Skin of body (tissue), 2 donors: Measurements from ENCODE around the gene PMF1. TPM values are rescaled to one million over a fixed set of nuclear protein-coding genes. Genes with fewer than 3 reads are reported as not detected.
A peak's percentile ranks its signal among the peaks of the same experiment; 100 is the strongest.
"Not testable (repeated sequence)": the region's sequence is repeated elsewhere in the genome, so short reads cannot be mapped to it uniquely, and the experiment has no call there.

Source experiments
- DNase-seq: peaks from one replicate; lab custom pipeline; 2025; lab: John Stamatoyannopoulos, UW
- total RNA-seq: library from RNA; depleted of rRNA; stranded (reverse); fragments of >200 nt; gene quantifications from one replicate; pipeline ENCODE4 v1.2.3, GENCODE V29; 2014

The PMF1 gene, protein sequence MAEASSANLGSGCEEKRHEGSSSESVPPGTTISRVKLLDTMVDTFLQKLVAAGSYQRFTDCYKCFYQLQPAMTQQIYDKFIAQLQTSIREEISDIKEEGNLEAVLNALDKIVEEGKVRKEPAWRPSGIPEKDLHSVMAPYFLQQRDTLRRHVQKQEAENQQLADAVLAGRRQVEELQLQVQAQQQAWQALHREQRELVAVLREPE
- 33.9 TPM for total RNA-seq

DNA sequence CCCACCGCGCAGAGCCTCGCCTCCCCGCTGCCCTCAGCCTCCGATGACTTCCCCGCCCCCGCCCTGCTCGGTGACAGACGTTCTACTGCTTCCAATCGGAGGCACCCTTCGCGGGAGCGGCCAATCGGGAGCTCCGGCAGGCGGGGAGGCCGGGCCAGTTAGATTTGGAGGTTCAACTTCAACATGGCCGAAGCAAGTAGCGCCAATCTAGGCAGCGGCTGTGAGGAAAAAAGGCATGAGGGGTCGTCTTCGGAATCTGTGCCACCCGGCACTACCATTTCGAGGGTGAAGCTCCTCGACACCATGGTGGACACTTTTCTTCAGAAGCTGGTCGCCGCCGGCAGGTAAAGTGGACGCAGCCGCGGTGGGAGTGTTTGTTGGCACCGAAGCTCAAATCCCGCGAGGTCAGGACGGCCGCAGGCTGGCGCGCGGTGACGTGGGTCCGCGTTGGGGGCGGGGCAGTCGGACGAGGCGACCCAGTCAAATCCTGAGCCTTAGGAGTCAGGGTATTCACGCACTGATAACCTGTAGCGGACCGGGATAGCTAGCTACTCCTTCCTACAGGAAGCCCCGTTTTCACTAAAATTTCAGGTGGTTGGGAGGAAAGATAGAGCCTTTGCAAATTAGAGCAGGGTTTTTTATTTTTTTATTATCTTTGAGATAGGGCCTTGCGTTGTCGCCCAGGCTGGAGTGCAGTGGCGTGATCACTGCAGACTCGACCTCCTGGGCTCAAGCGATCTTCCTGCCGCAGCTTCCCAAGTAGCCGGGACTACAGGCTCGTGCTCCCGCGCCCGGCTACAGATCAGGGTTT lies at the start of gene PMF1:
PMF1 (plus strand) TSS at position 175 of the 811 bp plus-strand sequence; CDS start at position 184, 9 bp downstream.
- peak; percentile 96 for DNase-seq

DNA sequence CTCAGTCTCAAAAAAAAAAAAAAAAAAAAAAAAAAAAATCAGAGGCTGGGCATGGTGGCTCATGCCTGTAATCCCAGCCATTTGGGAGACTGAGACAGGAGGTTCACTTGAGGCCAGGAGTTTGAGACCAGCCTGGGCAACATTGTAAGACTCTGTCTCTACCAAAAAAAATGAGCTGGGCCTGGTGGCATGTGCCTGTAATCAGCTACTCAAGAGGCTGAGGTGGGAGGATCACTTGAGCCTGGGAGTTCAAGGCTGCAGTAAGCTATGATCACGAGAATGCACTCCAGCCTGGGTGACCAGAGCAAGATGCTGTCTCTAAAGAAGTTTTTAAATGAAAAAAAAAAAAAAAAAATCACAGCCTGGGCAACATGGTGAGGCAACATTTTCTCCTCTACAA lies 49.1 kb upstream of the PMF1 start:
- DNase-seq = no peak

DNA sequence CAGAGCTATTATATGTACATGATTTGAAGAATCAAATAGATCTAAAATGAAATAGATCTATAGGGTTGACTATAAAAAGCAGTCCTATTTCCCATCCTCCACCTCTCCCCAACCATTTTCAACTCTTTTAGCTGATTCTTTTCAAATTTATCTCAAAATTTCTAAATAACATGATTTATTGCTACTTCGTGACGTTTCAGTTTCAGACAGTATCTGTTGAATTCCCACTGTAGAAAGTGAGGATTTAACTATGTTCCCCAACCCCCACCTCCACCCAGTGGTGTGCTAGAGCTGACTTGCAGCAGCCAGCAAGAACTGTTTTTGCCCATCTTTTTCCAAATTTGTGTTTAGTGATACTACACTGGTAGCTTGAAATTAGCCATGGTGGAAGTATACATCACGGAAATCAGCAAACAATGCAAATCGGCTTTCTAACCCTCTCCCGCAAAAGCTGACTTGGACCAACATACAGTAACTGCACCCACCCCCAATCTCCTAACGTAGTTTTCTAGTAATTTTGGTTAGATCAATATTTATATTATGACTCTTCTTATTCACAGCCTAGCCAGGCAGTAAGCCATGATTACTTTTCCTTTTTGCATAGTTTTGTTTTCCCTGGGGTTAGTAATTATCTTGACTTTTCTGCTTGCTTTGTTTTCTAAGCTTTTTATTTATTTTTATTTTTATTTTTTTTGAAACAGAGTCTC lies 48.5 kb upstream of the PMF1 start:
- DNase-seq = no peak

DNA sequence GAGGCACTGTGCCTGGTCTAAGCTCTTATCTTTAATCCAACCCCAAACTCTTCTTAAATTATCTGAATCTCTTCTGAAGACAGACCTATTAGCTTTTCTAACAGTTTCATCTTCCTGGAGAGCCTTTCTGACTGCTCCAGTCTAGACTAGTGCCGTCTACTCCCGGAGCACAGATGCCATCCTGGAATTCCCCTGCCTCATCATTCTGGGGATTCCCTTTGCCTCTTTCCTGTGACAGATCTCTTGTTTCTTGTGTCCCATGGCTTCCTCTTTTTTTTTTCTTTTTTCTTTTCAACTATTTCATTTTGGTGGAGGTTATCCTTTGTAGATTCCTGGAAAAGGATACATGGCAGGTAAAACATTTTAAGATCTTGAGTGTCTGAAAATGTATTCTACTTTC lies 47.7 kb upstream of the PMF1 start:
- no peak for DNase-seq

DNA sequence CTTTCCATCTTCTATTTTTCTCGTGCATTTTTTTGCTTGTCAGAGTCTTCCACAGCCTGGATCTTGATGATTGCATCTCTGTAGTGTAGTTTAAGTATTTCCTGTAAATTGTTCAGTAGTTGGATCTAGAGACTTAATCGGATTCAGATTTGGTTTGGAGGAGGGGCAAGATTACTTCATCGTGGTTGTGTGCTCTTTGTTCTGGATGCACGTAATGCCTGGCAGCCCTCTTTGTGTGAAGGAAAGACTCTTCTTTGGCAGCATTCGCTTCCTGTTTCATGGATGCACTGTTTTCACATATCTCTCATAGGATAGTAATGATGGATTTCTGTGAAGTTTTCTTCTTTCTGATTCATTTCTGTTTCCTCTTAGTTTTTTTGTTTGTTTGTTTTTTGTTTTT lies 45.3 kb upstream of the PMF1 start:
- DNase-seq = peak; percentile 45

DNA sequence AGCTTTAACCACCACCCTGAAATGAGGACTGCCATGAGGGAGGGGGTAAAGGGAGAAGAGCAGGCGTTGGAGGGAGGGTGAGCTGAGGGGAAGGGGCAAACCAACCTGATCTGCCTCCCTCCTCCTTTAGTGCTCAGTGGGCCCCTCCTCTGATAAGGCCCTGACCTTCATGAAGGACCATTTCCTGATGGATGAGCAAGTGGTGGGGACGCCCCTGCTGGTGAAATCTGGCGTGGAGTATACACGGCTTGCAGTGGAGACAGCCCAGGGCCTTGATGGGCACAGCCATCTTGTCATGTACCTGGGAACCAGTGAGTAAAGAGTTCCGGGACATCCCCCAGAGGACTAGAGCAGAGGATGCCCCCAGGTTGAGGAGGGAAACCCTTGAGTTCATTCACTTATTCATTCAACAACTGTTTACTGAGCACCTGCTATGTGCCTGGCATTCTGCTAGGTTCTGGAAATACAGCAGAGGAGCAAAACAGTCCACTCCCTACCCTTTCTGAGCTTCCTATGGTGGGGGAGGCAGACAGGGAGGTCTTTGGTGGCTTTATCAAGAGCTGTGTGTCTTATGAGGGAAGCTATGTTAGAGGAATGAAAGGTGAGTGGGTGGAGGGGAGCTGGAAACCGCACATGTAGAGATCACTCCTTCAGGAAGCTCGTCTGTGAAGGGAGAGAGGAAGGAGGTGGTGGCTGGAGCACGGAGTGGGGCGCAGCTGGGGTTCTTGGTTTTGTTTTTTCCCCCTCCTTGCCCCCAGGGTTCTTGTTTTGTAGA lies 39.9 kb upstream of the PMF1 start:
- DNase-seq = no peak

DNA sequence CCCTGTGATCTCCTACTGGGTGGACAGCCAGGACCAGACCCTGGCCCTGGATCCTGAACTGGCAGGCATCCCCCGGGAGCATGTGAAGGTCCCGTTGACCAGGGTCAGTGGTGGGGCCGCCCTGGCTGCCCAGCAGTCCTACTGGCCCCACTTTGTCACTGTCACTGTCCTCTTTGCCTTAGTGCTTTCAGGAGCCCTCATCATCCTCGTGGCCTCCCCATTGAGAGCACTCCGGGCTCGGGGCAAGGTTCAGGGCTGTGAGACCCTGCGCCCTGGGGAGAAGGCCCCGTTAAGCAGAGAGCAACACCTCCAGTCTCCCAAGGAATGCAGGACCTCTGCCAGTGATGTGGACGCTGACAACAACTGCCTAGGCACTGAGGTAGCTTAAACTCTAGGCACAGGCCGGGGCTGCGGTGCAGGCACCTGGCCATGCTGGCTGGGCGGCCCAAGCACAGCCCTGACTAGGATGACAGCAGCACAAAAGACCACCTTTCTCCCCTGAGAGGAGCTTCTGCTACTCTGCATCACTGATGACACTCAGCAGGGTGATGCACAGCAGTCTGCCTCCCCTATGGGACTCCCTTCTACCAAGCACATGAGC lies 36.1 kb upstream of the PMF1 start:
- no peak for DNase-seq

DNA sequence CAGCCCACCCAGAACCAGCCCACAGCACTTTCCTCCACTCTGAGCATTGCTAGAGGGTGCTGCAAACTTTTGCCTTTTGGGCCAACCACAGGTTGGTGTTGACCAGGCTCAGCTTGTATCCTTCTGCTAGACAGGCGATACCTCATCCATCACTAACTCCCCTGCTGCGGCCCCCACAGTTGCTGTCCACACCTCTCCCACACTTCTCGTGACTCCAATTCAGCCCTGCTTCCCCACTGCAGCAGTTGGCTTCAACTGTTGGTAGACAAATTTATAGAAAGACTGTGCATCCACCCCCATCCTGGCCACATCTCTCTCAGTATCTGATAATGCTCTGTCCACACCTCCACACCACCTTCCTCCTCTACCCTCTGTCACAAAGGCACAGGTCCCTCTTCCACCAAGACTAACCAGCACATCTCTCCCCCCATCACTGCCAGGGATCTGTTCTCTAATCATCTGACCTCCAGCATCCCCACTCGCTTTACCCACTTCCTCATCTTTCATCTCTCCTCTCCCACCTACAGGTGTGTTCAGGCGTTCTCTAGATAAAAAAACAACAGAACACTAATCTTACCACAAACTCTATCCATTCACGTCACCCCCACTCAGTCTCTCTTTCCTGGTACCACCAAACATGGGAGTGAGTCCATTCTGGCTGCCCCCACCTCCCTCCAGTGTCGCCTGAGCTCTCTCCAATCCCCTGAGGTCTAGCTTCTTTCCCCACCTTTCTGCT lies 34.7 kb upstream of the PMF1 start:
- DNase-seq = no peak

DNA sequence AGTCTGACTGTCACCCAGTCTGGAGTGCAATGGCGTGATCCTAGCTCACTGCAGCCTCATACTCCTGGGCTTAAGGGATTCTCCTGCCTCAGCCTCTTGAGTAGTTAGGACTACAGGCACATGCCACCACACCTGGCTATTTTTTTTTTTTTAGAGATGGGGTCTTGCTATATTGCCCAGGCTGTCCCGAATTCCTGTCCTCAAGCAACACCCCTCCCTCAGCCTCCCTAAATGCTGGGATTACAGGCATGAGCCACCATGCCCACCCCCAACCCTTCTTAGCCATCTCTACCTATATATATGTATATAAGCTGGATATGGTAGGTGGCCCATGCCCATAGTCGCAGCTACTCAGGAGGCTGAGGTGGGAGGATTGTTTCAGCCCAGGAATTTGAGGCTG lies 32.3 kb upstream of the PMF1 start:
- no peak for DNase-seq

DNA sequence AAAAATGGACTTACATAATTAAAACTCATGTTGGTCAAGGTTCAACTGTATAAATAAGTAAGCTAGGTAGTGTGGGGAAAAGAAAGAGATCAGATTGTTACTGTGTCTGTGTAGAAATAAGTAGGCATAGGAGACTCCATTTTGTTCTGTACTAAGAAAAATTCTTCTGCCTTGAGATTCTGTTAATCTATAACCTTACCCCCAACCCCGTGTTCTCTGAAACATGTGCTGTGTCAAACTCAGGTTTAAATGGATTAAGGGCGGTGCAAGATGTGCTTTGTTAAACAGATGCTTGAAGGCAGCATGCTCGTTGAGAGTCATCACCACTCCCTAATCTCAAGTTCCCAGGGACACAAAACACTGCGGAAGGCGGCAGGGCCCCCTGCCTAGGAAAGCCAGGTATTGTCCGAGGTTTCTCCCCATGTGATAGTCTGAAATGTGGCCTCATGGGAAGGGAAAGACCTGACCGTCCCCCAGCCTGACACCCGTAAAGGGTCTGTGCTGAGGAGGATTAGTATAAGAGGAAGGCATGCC lies 31.3 kb upstream of the PMF1 start:
- not testable (repeated sequence) for DNase-seq

DNA sequence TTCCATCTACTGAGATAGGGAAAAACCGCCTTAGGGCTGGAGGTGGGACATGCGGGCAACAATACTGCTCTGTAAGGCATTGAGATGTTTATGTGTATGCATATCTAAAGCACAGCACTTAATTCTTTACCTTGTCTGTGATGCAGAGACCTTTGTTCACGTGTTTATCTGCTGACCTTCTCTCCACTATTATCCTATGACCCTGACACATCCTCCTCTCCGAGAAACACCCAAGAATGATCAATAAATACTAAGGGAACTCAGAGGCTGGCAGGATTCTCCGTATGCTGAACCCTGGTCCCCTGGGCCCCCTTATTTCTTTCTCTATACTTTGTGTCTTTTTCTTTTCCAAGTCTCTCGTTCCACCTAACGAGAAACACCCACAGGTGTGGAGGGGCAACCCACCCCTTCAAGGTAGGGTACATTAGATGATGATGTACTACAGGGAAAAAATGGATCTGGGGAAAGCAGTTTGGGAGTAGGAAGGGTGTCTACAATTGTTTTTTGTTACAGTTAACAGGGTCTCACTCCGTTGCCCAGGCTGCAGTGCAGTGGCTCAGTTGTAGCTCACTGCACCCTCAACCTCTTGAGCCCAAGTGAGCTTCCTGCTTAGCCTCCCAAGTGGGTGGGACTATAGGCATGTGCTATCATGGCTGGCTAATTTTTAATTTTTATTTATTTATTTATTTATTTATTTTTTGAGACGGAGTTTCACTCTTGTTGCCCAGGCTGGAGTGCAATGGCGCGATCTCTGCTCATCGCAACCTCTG lies 30.6 kb upstream of the PMF1 start:
- DNase-seq = not testable (repeated sequence)

DNA sequence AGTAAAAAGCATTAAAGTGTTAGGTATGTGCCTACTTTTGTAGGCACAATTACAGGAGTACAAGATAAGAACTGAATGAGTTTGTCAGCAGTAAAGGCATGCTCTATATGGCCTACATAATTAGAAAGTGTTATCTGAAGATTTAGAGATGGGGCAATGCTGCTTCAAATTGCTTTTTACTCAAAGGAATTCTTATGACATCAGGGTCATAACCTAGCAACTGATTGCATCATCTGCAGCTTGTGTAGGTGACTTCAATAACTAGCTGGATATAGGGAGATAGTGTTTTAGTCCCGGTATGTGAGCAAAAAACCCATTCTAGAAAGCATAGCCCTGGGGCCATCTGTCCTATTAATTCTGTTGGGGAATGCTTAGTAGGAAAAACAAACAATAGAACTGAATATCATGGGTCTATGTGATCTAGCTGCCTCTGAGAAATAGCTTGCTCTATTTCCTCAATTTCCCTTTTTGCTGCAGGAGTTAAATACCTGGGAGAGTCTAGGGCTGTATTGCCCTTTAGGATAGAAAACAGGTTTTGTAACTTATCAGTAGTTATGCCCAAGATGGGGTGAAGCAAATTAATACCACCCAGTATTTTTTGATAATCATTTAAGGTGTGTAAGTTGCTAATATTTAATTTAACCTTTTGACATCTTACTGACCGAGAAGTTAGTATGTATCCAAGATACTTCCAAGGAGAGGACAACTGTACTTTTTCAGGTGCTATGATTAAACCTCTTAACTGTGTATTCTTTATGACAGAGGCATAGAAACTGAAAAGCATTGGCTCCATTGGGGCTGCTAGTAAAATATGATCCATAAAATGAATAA lies 26.2 kb upstream of the PMF1 start:
- not testable (repeated sequence) for DNase-seq

DNA sequence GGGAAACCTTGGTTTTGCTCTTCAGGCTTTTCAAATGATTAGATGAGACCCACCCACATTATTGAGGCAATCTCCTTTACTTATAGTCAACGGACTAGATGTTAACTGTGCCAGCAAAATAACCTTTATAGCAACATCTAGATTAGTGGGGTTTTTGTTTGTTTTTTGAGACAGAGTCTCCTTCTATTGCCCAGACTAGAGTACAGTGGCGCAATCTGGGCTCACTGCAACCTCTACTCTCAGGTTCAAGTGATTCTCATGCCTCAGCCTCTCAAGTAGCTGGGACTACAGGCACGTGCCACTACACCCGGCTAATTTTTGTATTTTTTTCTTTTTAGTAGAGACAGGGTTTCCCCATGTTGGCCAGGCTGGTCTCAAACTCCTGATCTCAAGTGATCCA lies 22.5 kb upstream of the PMF1 start:
- not testable (repeated sequence) for DNase-seq

DNA sequence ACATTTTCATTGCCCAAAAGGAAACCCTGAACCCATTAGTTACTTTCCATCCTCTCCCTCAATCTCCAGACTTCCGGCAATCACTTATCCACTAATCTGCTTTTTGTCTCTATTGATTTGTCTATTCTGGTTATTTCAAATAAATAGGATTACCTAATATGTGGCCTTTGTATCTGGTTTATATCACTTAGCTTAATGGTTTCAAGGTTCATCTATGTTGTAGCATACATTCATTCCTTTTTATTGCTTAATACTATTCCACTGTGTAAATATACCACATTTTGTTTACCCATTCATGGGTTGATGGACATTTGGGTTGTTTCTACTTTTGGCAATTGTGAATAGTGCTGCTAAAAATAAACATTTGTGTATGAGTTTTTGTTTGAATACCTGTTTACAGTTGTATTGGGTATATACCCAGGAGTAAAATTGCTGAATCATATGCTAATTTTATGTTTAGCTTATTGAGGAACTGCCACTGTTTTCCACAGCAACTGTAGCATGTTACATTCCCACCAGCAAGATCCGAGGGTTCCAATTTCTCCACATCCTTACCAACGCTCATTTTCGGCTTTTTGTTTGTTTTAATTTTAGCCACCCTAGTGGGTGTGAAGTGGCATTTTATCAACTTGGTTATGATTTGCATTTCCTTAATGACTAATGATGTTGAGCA lies 21.4 kb upstream of the PMF1 start:
- no peak for DNase-seq

DNA sequence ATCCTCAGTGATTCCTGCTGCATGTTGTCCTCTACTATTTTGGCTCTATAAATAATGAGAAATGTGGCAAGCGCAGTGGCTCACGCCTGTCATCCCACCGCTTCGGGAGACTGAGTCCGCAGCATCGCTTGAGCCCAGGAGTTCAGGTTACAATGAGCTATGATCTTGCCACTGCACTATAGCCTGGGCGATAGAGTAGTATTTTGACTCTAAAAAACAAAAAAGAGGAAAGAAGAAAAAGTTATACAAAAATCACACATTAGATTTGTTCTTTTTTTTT lies 19.7 kb upstream of the PMF1 start:
- no peak for DNase-seq

DNA sequence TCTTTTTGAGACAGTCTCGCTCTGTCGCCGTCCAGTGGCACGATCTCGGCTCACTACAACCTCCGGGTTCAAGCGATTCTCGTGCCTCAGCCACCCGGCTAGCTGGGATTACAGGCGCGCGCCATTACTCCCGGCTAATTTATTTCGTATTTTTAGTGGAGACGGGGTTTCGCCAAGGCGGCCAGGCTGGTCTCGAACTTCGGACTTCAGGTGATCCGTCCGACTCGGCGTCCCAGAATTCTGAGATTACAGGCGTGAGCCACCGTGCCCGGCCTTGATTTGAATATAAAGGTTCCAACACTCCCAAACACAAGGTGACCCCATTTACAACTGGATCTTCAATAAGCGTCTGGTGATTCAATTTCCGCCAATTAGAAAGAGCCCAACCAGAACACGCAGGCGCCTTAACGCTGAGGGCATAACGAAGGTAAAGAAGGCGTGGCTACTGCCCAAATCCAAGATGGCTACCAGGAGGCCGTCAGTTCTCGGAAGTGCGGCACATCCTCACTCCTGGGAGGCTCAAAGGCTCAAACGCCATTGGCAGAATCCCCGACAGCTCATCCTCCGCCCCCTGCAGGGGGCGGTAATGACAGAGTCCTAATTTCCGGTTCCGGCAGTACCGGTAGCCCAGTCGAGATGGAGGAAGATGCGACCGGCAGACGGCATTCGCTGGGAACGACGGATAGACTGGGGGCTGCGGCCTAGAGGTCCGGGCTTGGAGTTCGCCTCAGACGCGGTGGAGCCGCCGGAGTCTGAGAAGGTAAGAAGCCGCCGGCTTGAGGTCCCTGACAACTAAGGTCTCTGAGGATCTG lies 19.1 kb upstream of the PMF1 start, which contains the start of gene SLC25A44:
SLC25A44 (plus strand) TSS at position 617 of the 812 bp plus-strand sequence. CDS start 5,744 bp downstream, outside the sequence.
- DNase-seq = peak; percentile 100

DNA sequence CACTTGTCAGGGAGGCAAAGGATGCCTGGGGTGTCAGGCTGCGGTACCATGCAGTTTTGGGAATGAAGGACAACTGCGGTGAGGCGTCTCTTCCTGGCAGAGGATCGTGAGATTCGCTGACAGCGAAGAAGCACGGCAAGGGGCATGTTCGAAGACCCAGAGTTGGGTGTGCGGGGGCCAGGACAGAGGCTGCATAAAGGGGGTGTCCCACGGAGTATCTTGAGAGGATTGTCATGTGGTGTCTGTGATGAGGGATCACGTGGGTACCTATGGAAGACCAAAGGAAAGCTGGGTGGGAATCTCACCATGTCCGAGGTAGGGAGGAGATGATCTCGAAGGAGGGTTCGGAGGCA lies 18.5 kb upstream of the PMF1 start:
- DNase-seq = no peak
